Activated gamma-delta T cell treated with anti-CD3 and anti-CD28 coated beads, Interleukin-2, amount 50 U/mL, for 16 hours (primary cell): ENCODE results near the gene LATS2.

ENCODE experiments used
- DNase-seq: peaks from one replicate; pipeline ENCODE4 v3.0.0-alpha.2; 2020; ENCODE audit warnings: low read depth

LATS2 gene

GRCh38 chr13:21061029-21061763 lies at the start of gene LATS2:
LATS2 (minus strand) TSS chr13:21061586; CDS start chr13:21046026, 15,560 bp downstream.
- DNase-seq: peak; percentile 54

- no peak for DNase-seq
Measured at GRCh38 chr13:21109168-21109567, 47.8 kb upstream of the LATS2 start.

- no peak for DNase-seq
Measured at GRCh38 chr13:21106089-21106488, 44.7 kb upstream of the LATS2 start.

GRCh38 chr13:21104199-21105019 lies 43.0 kb upstream of the LATS2 start:
- no peak for DNase-seq

GRCh38 chr13:21101865-21102576 lies 40.6 kb upstream of the LATS2 start:
- DNase-seq: no peak

GRCh38 chr13:21100994-21101757 lies 39.8 kb upstream of the LATS2 start:
- no peak for DNase-seq

- no peak for DNase-seq
Measured at GRCh38 chr13:21100211-21100610, 38.8 kb upstream of the LATS2 start.

- no peak for DNase-seq
Measured at GRCh38 chr13:21095311-21095710, 33.9 kb upstream of the LATS2 start.

- no peak for DNase-seq
Measured at GRCh38 chr13:21089830-21090229, 28.4 kb upstream of the LATS2 start.

- no peak for DNase-seq
Measured at GRCh38 chr13:21088534-21088933, 27.1 kb upstream of the LATS2 start.

- DNase-seq: no peak
Measured at GRCh38 chr13:21086929-21087328, 25.5 kb upstream of the LATS2 start.

GRCh38 chr13:21081926-21082325 lies 20.5 kb upstream of the LATS2 start:
- no peak for DNase-seq

GRCh38 chr13:21080593-21080891 lies 19.2 kb upstream of the LATS2 start:
- DNase-seq: no peak

- DNase-seq: no peak
Measured at GRCh38 chr13:21079761-21080592, 18.6 kb upstream of the LATS2 start.

GRCh38 chr13:21079221-21079620 lies 17.8 kb upstream of the LATS2 start:
- no peak for DNase-seq

GRCh38 chr13:21078501-21078900 lies 17.1 kb upstream of the LATS2 start:
- no peak for DNase-seq

GRCh38 chr13:21077788-21078353 lies 16.5 kb upstream of the LATS2 start:
- no peak for DNase-seq

GRCh38 chr13:21077076-21077787 lies 15.8 kb upstream of the LATS2 start:
- no peak for DNase-seq

- no peak for DNase-seq
Measured at GRCh38 chr13:21076253-21076652, 14.9 kb upstream of the LATS2 start.
